Heart left ventricle (tissue), 16 donors: Measurements from ENCODE around the gene MYO6. TPM values are rescaled to one million over a fixed set of nuclear protein-coding genes. Genes with fewer than 3 reads are reported as not detected.

Experiments
- ATAC-seq, 4 donors: fragments of 200-7000 bp; cut with Tn5 transposase; one replicate each; pipeline ENCODE4 v1.9.1; 2020 to 2022; ENCODE audit warnings: moderate library complexity in 4 of 4, mild to moderate bottlenecking in 3 of 4, moderate number of reproducible peaks in 1 of 4
- DNase-seq, 5 donors: peaks; one replicate each; pipeline ENCODE4 v3.0.0-alpha.2; 2020
- H3K27ac ChIP-seq, 12 donors: fragments of 200-600 bp; sonication (generic) in 4 of 12; one replicate each; pipeline versions ENCODE4 v1.5.0 to v1.8.0; 2016 to 2022; ENCODE audit warnings: mild to moderate bottlenecking in 2 of 12
- H3K27me3 ChIP-seq, 9 donors: fragments of 200-600 bp; sonication (generic) in 2 of 9; one replicate each; pipeline versions ENCODE4 v1.5.1 to v1.8.0; 2016 to 2022; ENCODE audit warnings: mild to moderate bottlenecking in 3 of 9
- H3K36me3 ChIP-seq, 9 donors: fragments of 200-600 bp; sonication (generic) in 2 of 9; one replicate each; pipeline versions ENCODE4 v1.5.0 to v1.8.0; 2018 to 2022; ENCODE audit warnings: mild to moderate bottlenecking in 2 of 9
- H3K4me1 ChIP-seq, 12 donors: fragments of 200-600 bp; sonication (generic) in 4 of 12; one replicate each; pipeline versions ENCODE4 v1.5.0 to v1.8.0; 2016 to 2022; ENCODE audit warnings: mild to moderate bottlenecking in 3 of 12
- H3K4me3 ChIP-seq, 12 donors: fragments of 200-600 bp; sonication (generic) in 4 of 12; one replicate each; pipeline versions ENCODE4 v1.5.0 to v1.8.0; 2017 to 2022; ENCODE audit warnings: mild to moderate bottlenecking in 9 of 12, moderate library complexity in 4 of 12
- H3K9me3 ChIP-seq, 12 donors: fragments of 200-600 bp; sonication (generic) in 4 of 12; one replicate each; pipeline versions ENCODE4 v1.5.0 to v1.8.0; 2016 to 2022; ENCODE audit warnings: mild to moderate bottlenecking in 1 of 12
- CTCF ChIP-seq, 12 donors: fragments of 200-600 bp; sonication (generic) in 4 of 12; IDR thresholded peaks; one replicate each; pipeline versions ENCODE4 v1.5.0 to v1.8.0; 2018 to 2022; ENCODE audit warnings: antibody characterized with exemption in 12 of 12, mild to moderate bottlenecking in 5 of 12
- POLR2A ChIP-seq, 2 donors: fragments of 450-650 bp; IDR thresholded peaks; one replicate each; pipeline ENCODE4 v1.6.1; 2017; ENCODE audit warnings: antibody characterized with exemption in 2 of 2, mild to moderate bottlenecking in 2 of 2, moderate library complexity in 2 of 2
- WGBS, 4 donors: extraction: QIAGEN DNeasy Blood & Tissue Kit in 2 of 4; methylation state at CpG; one replicate each; pipeline versions ENCODE4 v1.1.5 to v1.1.7; 2013 to 2018; 5-methylcytosine and 5-hydroxymethylcytosine counted together
- intact Hi-C, 10 donors: fragments of 100-400 bp; cut with DNase I; formaldehyde crosslinking; loops; one replicate each; pipeline versions ENCODE4 v1.11.1 to v1.14.2; 2022
- polyA plus RNA-seq, 2 donors: library from polyadenylated mRNA; stranded (reverse); fragments of 200-250 nt; gene quantifications; one replicate each; pipeline ENCODE4 v1.2.3, GENCODE V29; 2013
- total RNA-seq, 9 donors: library from RNA; depleted of rRNA in 2 of 9; stranded (reverse); fragments of >200 nt in 2 of 9; fragmentation: NEBNext Ultra II Directional in 3 of 9; extraction: Animal tissue kit (Norgen Biotek cat#: 25700) in 3 of 9; gene quantifications; one replicate each; pipeline versions ENCODE4 v1.1.0 to v1.2.4, GENCODE V29; 2016 to 2023
- donor health status: ischemic (EF 13 %, LVEDD 7.1; RV severe dilation, severe dysfunction).
- donor health status: healthy with polysubstance abuse.
- donor health status: DM: no; HTN: yes; CAD: no.
- donor health status: DM: no; HTN: no; CAD: no.
- donor health status: ischemic (EF 25% LVEDD 6.9; RV normal size, moderate dysfunction).
- donor health status: ischemic (EF 25% LVEDD 5.7; RV mildly dilated, moderate dysfunction).
- donor health status: healthy.
- donor health status: DM: yes; HTN: yes; CAD: no.
- donor health status: ischemic (EF 35%, LVEDD 5.7; RV mildly dilated, moderate dysfunction).
- donor health status: nonischemic (EF 11% LVEDD 7.7; RV severe dilation, severe dysfunction).
- donor health status: DM: yes; HTN: yes; CAD: no.
- donor health status: PGD.
- donor health status: ischemic (EF 29% LVEDD 5.4; RV normal size, mild dysfunction).
- donor health status: nonischemic (EF 23%, LVEDD 6.1; RV moderate dilation, normal function).

The MYO6 gene
- total and polyA plus RNA-seq, 11 donors, result 3.1 to 9.5 (median 5.8) TPM

GRCh38 chr6:75758061-75758460 is 9.0 kb downstream of the MYO6 start:
- peaks cover 0 to 18% (median 6%) of the 10 kb centered on the region in 12 donors for H3K4me1 ChIP-seq
- ATAC-seq (no peak), DNase-seq (no peak)
- H3K36me3 ChIP-seq, result no peaks in the 10 kb centered on the region
- H3K27ac ChIP-seq, result no peak overlapping the region
- no peak overlapping the region for H3K4me3 ChIP-seq
- peaks cover 0 to 3% (median 0%) of the 10 kb centered on the region in 9 donors for H3K27me3 ChIP-seq
- H3K9me3 ChIP-seq, result no peaks in the 10 kb centered on the region
- intact Hi-C loops, result no loop called here
- no peak for TF ChIP-seq POLR2A (IDR thresholded peaks at IDR 0.05)
- no peak for TF ChIP-seq CTCF (IDR thresholded peaks at IDR 0.05)
- WGBS, 4 donors, result 82 to 89% (median 84%) methylated on average over 5 of the region's 5 CpGs

GRCh38 chr6:75759207-75759606 is 10.2 kb downstream of the MYO6 start:
- TF ChIP-seq POLR2A (IDR thresholded peaks at IDR 0.05) (no peak), CTCF (IDR thresholded peaks at IDR 0.05) (no peak)
- Histone ChIP-seq H3K27me3 (peaks cover 0 to 3% (median 0%) of the 10 kb centered on the region in 9 donors), H3K27ac (no peak overlapping the region), H3K4me3 (no peak overlapping the region), H3K36me3 (peaks cover 0 to 3% (median 0%) of the 10 kb centered on the region in 9 donors), H3K4me1 (peaks cover 0 to 18% (median 2%) of the 10 kb centered on the region in 12 donors), H3K9me3 (no peaks in the 10 kb centered on the region)
- 65 to 68% (median 66%) methylated on average over 5 of the region's 5 CpGs for WGBS, 4 donors
- DNase-seq (no peak), ATAC-seq (no peak)
- intact Hi-C loops, result no loop called here

- DNase-seq, result no peak
- H3K27ac ChIP-seq, result no peak overlapping the region
- peaks cover 0 to 3% (median 0%) of the 10 kb centered on the region in 9 donors for H3K27me3 ChIP-seq
- H3K4me3 ChIP-seq, result no peak overlapping the region
- peaks cover 0 to 18% (median 2%) of the 10 kb centered on the region in 12 donors for H3K4me1 ChIP-seq
- 71 to 84% (median 73%) methylated on average over 1 of the region's 1 CpG for WGBS, 4 donors
- ATAC-seq, result no peak
- intact Hi-C loops, result no loop called here
- H3K36me3 ChIP-seq, result peaks cover 0 to 5% (median 0%) of the 10 kb centered on the region in 9 donors
- TF ChIP-seq POLR2A (IDR thresholded peaks at IDR 0.05) (no peak), CTCF (IDR thresholded peaks at IDR 0.05) (no peak)
- no peaks in the 10 kb centered on the region for H3K9me3 ChIP-seq
These were observed 11.3 kb downstream of the MYO6 start for GRCh38 chr6:75760320-75760719.

- WGBS, 4 donors, result 96 to 100% (median 98%) methylated on average over 1 of the region's 1 CpG
- no peak overlapping the region for H3K4me3 ChIP-seq
- no peak overlapping the region for H3K27ac ChIP-seq
- H3K4me1 ChIP-seq, result peaks cover 0 to 18% (median 2%) of the 10 kb centered on the region in 12 donors
- no peaks in the 10 kb centered on the region for H3K9me3 ChIP-seq
- TF ChIP-seq CTCF (IDR thresholded peaks at IDR 0.05) (no peak), POLR2A (IDR thresholded peaks at IDR 0.05) (no peak)
- peaks cover 0 to 3% (median 0%) of the 10 kb centered on the region in 9 donors for H3K27me3 ChIP-seq
- peaks cover 0 to 5% (median 0%) of the 10 kb centered on the region in 9 donors for H3K36me3 ChIP-seq
- DNase-seq (no peak), ATAC-seq (no peak)
- intact Hi-C loops, result no loop called here
These were observed 12.4 kb downstream of the MYO6 start for GRCh38 chr6:75761489-75761888.
